ENCODE results near the gene MYO5B. TPM values are rescaled to one million over a fixed set of nuclear protein-coding genes. Genes with fewer than 3 reads are reported as not detected.

The MYO5B gene
- total RNA-seq, 4 donors from 2014 or later = 2.0 to 13.9 (median 5.3) TPM

DNA sequence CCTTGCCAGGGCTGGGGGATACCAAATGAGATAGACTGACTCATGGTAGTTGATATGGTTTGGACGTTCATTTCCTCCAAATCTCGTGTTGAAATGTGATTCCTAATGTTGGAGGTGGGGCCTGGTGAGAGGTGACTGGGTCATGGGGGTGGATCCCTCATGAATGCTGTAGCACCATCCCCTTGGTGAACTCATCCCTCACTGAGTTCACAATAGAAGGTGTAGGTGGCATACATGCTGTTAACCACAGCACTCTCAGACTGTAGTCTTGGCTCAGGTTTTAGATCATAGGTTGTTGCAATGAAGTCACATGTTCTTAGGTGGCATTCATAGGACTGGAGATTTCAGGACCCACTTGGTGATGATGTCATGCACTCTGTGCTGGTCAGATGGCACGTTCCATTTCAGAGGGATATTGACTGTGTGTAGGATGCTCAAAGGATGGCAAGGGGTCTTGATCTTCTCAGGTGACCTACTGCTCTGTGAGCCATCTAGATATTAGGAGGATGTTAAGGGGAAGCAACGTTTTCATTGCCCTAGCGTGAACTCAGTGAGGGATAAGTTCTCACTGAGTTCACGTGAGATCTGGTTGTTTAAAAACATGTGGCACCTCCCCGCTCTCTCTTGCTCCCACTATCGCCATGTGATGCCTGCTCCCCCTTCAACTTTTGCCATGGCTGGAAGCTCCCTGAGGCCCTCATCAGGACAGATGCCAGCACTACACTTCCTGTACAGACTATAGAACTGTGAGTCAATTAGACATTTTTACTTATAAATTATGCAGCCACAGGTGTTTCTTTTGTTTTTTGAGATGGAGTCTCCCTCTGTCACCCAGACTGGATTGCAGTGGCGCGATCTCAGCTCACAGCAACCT, 307.8 kb downstream of the MYO5B start:
- DNase-seq (ENCODE audit: extremely low spot score) = no peak
- H3K4me3 ChIP-seq = no peak overlapping the region
- 48% methylated on average over 9 of the region's 10 CpGs for WGBS
- H3K27ac ChIP-seq (replicated peaks in 1 of 4) = no peak overlapping the region
- TF ChIP-seq, protein P1, sequence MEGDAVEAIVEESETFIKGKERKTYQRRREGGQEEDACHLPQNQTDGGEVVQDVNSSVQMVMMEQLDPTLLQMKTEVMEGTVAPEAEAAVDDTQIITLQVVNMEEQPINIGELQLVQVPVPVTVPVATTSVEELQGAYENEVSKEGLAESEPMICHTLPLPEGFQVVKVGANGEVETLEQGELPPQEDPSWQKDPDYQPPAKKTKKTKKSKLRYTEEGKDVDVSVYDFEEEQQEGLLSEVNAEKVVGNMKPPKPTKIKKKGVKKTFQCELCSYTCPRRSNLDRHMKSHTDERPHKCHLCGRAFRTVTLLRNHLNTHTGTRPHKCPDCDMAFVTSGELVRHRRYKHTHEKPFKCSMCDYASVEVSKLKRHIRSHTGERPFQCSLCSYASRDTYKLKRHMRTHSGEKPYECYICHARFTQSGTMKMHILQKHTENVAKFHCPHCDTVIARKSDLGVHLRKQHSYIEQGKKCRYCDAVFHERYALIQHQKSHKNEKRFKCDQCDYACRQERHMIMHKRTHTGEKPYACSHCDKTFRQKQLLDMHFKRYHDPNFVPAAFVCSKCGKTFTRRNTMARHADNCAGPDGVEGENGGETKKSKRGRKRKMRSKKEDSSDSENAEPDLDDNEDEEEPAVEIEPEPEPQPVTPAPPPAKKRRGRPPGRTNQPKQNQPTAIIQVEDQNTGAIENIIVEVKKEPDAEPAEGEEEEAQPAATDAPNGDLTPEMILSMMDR (IDR thresholded peaks at IDR 0.05) = no peak
- no peak for TF ChIP-seq EP300 (IDR thresholded peaks at IDR 0.05)
- no peak for TF ChIP-seq POLR2AphosphoS5 (IDR thresholded peaks at IDR 0.05)
- H3K4me1 ChIP-seq = no peaks in the 10 kb centered on the region
- H3K36me3 ChIP-seq = no peaks in the 10 kb centered on the region
- H3K27me3 ChIP-seq = peaks cover 0 to 12% (median 0%) of the 10 kb centered on the region in 4 donors
- intact Hi-C loops (cut with DNase I) = no loop called here
- H3K9me3 ChIP-seq = no peaks in the 10 kb centered on the region

DNA sequence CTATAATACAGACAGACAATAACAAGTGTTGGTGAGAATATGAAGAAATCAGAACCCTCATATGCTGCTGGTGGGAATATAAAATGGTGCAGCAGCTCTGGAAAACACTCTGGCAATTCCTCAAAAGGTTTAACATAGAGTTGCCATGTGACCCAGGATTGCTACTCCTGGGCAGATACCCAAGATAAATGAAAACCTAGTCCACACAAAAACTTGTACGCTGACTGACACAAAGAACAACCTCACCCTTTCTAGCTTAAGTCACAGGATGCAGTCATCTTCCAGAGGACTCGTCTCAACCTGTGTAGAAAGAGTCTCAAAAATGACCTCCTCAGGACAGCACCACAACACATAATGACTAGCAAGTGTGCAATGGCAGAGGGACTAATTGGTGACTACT, 310.0 kb downstream of the MYO5B start:
- H3K27ac ChIP-seq (replicated peaks in 1 of 4) = no peak overlapping the region
- 89% methylated on average over 2 of the region's 2 CpGs for WGBS
- no peaks in the 10 kb centered on the region for H3K9me3 ChIP-seq
- no peaks in the 10 kb centered on the region for H3K27me3 ChIP-seq
- H3K4me3 ChIP-seq = no peak overlapping the region
- H3K36me3 ChIP-seq = no peaks in the 10 kb centered on the region
- no peak for TF ChIP-seq POLR2AphosphoS5 (IDR thresholded peaks at IDR 0.05)
- no peak for TF ChIP-seq EP300 (IDR thresholded peaks at IDR 0.05)
- no peak for TF ChIP-seq POLR2A (IDR thresholded peaks at IDR 0.05; ENCODE audit: low read depth)
- TF ChIP-seq, protein P1 (IDR thresholded peaks at IDR 0.05) = no peak
- intact Hi-C loops (cut with DNase I) = no loop called here
- DNase-seq (ENCODE audit: extremely low spot score) = no peak
- no peaks in the 10 kb centered on the region for H3K4me1 ChIP-seq

DNA sequence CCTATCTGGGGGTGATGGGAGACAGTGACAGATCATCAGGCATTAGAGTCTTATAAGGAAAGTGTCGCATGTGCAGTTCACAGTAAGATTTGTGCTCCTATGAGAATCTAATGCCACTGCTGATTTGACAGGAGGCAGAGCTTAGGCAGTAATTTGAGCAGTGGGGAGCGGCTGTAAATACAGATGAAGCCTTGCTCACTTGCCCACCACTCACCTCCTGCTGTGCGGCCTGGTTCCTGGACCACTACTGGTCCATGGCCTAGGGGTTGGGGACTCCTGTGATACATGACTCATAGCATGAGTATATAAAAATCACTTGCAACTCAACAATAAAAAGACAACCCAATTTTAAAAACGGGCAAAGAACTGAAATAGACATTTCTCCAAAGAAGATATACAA, 310.5 kb downstream of the MYO5B start:
- 81% methylated on average over 4 of the region's 4 CpGs for WGBS
- no peaks in the 10 kb centered on the region for H3K4me1 ChIP-seq
- intact Hi-C loops (cut with DNase I) = no loop called here
- no peak overlapping the region for H3K27ac ChIP-seq (replicated peaks in 1 of 4)
- no peaks in the 10 kb centered on the region for H3K36me3 ChIP-seq
- no peak overlapping the region for H3K4me3 ChIP-seq
- no peak for TF ChIP-seq POLR2AphosphoS5 (IDR thresholded peaks at IDR 0.05)
- no peak for TF ChIP-seq POLR2A (IDR thresholded peaks at IDR 0.05; ENCODE audit: low read depth)
- no peak for TF ChIP-seq EP300 (IDR thresholded peaks at IDR 0.05)
- TF ChIP-seq, protein P1 (IDR thresholded peaks at IDR 0.05) = no peak
- no peaks in the 10 kb centered on the region for H3K9me3 ChIP-seq
- no peak for DNase-seq (ENCODE audit: extremely low spot score)
- no peaks in the 10 kb centered on the region for H3K27me3 ChIP-seq

DNA sequence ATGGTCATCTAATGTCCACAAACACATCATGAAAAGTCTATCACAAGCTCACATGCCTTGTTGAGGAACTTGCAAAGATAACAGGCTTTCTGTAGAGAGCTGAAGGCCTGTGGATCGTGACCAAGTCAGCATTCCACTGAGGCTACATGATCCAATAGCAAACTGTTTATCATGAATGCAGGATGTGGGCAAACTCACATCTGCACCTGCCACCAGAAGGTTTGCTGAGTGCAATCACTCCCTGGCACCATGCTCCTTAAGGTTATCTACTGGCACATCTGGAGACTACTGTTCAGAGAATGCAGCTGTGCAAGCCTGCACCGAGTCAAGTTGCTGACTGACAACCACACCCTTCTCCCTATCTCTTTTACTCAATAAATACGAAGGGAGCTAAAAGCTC, 314.3 kb downstream of the MYO5B start:
- DNase-seq (ENCODE audit: extremely low spot score) = no peak
- TF ChIP-seq EP300 (IDR thresholded peaks at IDR 0.05) = no peak
- TF ChIP-seq, protein P1 (IDR thresholded peaks at IDR 0.05) = no peak
- TF ChIP-seq POLR2AphosphoS5 (IDR thresholded peaks at IDR 0.05) = no peak
- no peak for TF ChIP-seq POLR2A (IDR thresholded peaks at IDR 0.05; ENCODE audit: low read depth)
- no peak overlapping the region for H3K27ac ChIP-seq (replicated peaks in 1 of 4)
- no peak overlapping the region for H3K4me3 ChIP-seq
- no peaks in the 10 kb centered on the region for H3K9me3 ChIP-seq
- H3K36me3 ChIP-seq = no peaks in the 10 kb centered on the region
- intact Hi-C loops (cut with DNase I) = no loop called here
- H3K27me3 ChIP-seq = no peaks in the 10 kb centered on the region
- WGBS = 72% methylated on average over 3 of the region's 3 CpGs
- no peaks in the 10 kb centered on the region for H3K4me1 ChIP-seq

DNA sequence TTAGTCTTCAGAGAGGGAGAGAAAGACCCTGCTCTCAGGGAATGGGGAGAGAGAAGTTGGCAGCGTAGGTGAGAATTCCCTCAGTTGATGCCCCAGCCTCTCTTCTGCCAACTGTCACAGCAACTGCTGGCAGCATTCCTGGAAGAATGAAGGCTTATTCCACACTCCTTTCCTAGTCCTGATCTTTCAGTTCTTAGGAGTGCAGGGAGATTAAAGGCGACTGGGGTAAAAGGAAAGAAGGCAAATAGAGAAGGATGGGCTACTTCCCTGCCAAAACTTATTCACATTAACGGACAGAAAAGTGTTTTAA, 315.7 kb downstream of the MYO5B start:
- Histone ChIP-seq H3K4me3 (no peak overlapping the region), H3K4me1 (no peaks in the 10 kb centered on the region), H3K27ac (replicated peaks in 1 of 4) (no peak overlapping the region), H3K36me3 (no peaks in the 10 kb centered on the region), H3K9me3 (no peaks in the 10 kb centered on the region), H3K27me3 (no peaks in the 10 kb centered on the region)
- DNase-seq (ENCODE audit: extremely low spot score) = no peak
- TF ChIP-seq, protein P1 (IDR thresholded peaks at IDR 0.05) = no peak
- TF ChIP-seq POLR2AphosphoS5 (IDR thresholded peaks at IDR 0.05) = no peak
- TF ChIP-seq EP300 (IDR thresholded peaks at IDR 0.05) = no peak
- no peak for TF ChIP-seq POLR2A (IDR thresholded peaks at IDR 0.05; ENCODE audit: low read depth)
- intact Hi-C loops (cut with DNase I) = no loop called here
- 52% methylated on average over 3 of the region's 3 CpGs for WGBS

All from esophagus muscularis mucosa (tissue), 4 donors.